Measurements from ENCODE around the gene CFAP97.

GRCh38 chr4:185190306-185190856, 13.4 kb downstream of the CFAP97 start:
- TF ChIP-seq EZH2 (IDR thresholded peaks at IDR 0.05; ENCODE audit: borderline replicate concordance, insufficient read depth, low read length, poor library complexity, severe bottlenecking): no peak
- no peak for TF ChIP-seq CTCF (IDR thresholded peaks at IDR 0.05; ENCODE audit: poor library complexity, severe bottlenecking)
- TF ChIP-seq REST (IDR thresholded peaks at IDR 0.05; ENCODE audit: borderline replicate concordance): no peak
